ENCODE data around the gene STRN3. TPM values are rescaled to one million over a fixed set of nuclear protein-coding genes. Genes with fewer than 3 reads are reported as not detected.
"Not testable (repeated sequence)": the region's sequence is repeated elsewhere in the genome, so short reads cannot be mapped to it uniquely, and the experiment has no call there.

STRN3 gene
- total RNA-seq, 1 donor from 2014 or later: 48.9 TPM

DNA sequence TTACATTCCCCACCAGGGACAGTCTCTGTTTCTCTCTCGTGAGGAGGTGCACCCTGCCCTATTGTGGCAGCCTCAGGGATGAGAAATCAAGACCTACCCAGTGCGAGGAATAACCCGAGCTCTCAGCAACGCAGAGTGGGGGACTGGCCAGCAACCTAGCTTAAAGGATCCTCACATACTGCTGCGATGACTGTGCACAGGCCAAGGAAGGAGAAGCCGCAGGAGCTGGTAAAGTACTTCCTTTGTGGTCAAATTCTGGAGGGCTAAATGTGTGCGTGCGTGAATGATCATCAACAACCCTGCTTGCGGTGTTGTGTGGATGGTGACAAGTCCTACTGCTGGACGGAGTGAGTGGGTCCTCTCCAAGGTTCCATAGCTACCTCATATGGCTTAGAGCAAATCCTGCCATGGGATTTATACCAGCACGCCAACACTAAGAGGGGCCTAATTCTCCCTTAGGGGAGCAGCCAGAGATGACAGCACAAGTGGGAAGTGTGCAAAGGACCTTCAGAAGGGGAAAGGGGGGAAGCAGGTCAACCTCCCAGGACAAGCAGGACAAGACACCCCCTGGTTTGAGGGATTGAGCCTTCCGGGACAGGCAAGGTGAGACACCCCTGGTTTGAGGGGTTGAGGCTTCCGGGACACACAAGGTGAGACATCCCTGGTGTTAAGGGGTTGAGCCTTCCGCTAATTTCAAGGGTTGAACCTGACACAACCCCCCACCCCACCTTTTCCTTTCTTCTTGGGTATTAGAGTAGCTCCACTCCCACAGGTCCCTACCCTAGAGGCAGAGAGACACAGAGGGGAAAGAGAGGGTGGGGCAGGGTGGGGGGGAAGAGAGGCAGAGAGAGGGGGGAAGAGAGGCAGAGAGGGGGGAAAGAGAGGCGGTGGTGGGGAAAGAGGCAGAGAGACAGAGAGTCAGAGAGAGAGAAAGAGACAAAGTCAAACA, 59.5 kb downstream of the STRN3 start:
- Histone ChIP-seq H3K36me3 (peaks cover 0 to 18% of the 10 kb centered on the region in 2 donors), H3K4me3 (no peak overlapping the region), H3K9me3 (peaks cover 9% of the 10 kb centered on the region), H3K27ac (no peak overlapping the region), H3K27me3 (no peaks in the 10 kb centered on the region), H3K4me1 (peaks cover 9% of the 10 kb centered on the region)
- DNase-seq (ENCODE audit: extremely low spot score in 2 of 2): no peak
- TF ChIP-seq POLR2A (IDR thresholded peaks at IDR 0.05) (no peak), POLR2AphosphoS5 (IDR thresholded peaks at IDR 0.05; ENCODE audit: insufficient read depth in 1 of 2, low read depth in 1 of 2) (no peak)
- TF ChIP-seq, protein P1, sequence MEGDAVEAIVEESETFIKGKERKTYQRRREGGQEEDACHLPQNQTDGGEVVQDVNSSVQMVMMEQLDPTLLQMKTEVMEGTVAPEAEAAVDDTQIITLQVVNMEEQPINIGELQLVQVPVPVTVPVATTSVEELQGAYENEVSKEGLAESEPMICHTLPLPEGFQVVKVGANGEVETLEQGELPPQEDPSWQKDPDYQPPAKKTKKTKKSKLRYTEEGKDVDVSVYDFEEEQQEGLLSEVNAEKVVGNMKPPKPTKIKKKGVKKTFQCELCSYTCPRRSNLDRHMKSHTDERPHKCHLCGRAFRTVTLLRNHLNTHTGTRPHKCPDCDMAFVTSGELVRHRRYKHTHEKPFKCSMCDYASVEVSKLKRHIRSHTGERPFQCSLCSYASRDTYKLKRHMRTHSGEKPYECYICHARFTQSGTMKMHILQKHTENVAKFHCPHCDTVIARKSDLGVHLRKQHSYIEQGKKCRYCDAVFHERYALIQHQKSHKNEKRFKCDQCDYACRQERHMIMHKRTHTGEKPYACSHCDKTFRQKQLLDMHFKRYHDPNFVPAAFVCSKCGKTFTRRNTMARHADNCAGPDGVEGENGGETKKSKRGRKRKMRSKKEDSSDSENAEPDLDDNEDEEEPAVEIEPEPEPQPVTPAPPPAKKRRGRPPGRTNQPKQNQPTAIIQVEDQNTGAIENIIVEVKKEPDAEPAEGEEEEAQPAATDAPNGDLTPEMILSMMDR (IDR thresholded peaks at IDR 0.05): no peak
- intact Hi-C loops (cut with DNase I): no loop called here

DNA sequence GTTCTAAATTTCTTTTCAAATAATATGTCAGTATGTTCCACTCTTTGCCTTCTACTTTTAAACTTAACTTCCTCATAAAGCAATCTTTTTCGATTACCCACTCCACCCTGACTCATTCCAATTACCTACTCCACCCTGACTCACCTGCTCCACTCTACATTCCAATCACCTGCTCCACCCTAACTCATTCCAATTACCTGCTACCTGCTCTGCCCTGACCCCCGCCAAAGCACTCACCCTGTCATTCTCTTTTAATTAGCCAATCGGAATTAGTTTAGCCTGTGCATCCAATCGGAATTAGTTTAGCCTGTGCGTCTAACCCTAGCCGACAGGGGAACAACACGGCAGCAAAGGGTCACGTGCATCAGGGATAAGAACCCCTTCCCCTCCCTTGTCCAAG, 60.3 kb downstream of the STRN3 start:
- H3K27ac ChIP-seq; DNase-seq (ENCODE audit: extremely low spot score in 2 of 2); H3K9me3 ChIP-seq; intact Hi-C loops (cut with DNase I); H3K4me1 ChIP-seq; H3K27me3 ChIP-seq; H3K4me3 ChIP-seq: not testable (repeated sequence)
- peaks cover 0 to 18% of the 10 kb centered on the region in 2 donors for H3K36me3 ChIP-seq

DNA sequence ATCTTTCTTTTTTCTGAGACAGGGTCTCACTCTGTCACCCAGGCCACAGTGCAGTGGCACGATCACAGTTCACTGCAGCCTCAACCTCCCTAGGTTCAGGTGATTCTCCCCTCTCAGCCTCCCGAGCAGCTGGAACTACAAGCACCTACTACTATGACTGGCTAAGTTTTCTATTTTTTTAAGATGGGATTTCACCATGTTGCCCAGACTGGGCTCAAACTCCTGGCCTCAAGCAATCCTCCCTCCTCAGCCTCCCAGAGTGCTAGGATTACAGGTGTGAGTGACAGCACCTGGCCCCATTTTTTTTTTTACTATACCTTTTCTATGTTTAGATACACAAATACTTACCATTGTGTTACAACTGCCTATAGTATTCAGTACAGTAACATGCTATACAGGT, 63.6 kb downstream of the STRN3 start:
- peaks cover 0 to 18% of the 10 kb centered on the region in 2 donors for H3K36me3 ChIP-seq
- H3K4me3 ChIP-seq; DNase-seq (ENCODE audit: extremely low spot score in 2 of 2); intact Hi-C loops (cut with DNase I); H3K27ac ChIP-seq; H3K27me3 ChIP-seq; H3K9me3 ChIP-seq: not testable (repeated sequence)
- H3K4me1 ChIP-seq: peaks cover 10% of the 10 kb centered on the region

DNA sequence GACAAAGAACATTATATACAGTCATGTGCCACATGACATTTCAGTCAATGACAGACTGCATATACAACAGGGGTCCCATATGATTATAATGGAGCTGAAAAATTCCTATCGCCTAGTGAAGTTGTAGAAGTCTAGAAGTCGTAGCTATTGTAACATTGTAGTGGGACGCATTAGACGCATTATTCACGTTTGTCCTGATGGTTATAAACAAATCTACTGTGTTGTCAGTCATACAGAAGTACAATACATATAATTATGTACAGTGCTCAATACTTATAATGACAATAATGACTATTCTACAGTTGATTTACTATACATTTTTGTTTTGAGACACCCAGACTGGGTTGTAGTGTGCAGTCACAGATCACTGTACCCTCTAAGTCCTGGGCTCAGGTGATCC, 64.8 kb downstream of the STRN3 start:
- no peak for DNase-seq (ENCODE audit: extremely low spot score in 2 of 2)
- H3K27ac ChIP-seq: no peak overlapping the region
- no peak overlapping the region for H3K4me3 ChIP-seq
- TF ChIP-seq, protein P1 (IDR thresholded peaks at IDR 0.05): no peak
- TF ChIP-seq POLR2AphosphoS5 (IDR thresholded peaks at IDR 0.05; ENCODE audit: insufficient read depth in 1 of 2, low read depth in 1 of 2) (no peak), POLR2A (IDR thresholded peaks at IDR 0.05) (no peak)
- intact Hi-C loops (cut with DNase I): no loop called here
- H3K27me3 ChIP-seq: no peaks in the 10 kb centered on the region
- H3K9me3 ChIP-seq: peaks cover 4% of the 10 kb centered on the region
- peaks cover 0 to 14% of the 10 kb centered on the region in 2 donors for H3K36me3 ChIP-seq
- H3K4me1 ChIP-seq: peaks cover 10% of the 10 kb centered on the region

DNA sequence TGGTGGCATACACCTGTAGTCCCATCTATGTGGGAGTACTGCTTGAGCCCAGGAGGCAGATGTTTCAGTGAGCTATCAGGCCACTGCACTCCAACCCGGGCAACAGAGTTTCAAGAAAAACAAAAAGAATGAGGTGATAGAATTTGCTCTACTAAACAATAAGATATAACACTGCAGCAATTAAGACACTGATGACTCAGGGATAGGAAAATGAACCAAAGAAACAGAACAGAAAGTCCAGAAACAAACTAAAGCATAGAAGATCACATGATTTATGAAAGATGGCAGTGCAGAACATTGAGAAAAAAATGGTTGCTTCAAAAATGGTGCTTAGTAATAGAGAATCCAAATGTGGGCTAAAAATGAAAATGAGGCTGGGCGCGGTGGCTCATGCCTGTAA, 66.0 kb downstream of the STRN3 start:
- H3K36me3 ChIP-seq: peaks cover 0 to 7% of the 10 kb centered on the region in 2 donors
- intact Hi-C loops (cut with DNase I): no loop called here
- H3K9me3 ChIP-seq: no peaks in the 10 kb centered on the region
- no peaks in the 10 kb centered on the region for H3K27me3 ChIP-seq
- H3K4me3 ChIP-seq: no peak overlapping the region
- no peak overlapping the region for H3K27ac ChIP-seq
- no peak for DNase-seq (ENCODE audit: extremely low spot score in 2 of 2)
- TF ChIP-seq POLR2A (IDR thresholded peaks at IDR 0.05): no peak
- TF ChIP-seq, protein P1 (IDR thresholded peaks at IDR 0.05): no peak
- TF ChIP-seq POLR2AphosphoS5 (IDR thresholded peaks at IDR 0.05; ENCODE audit: insufficient read depth in 1 of 2, low read depth in 1 of 2): no peak
- H3K4me1 ChIP-seq: peaks cover 10% of the 10 kb centered on the region

Measured in vagina (tissue), 2 donors.